Astrocyte of the hippocampus (primary cell): ENCODE results near the gene LOXL1.

Experiments
- DNase-seq: peaks from one replicate; pipeline ENCODE4 v3.0.0; 2011; ENCODE audit warnings: low read depth, low spot score

The LOXL1 gene

DNA sequence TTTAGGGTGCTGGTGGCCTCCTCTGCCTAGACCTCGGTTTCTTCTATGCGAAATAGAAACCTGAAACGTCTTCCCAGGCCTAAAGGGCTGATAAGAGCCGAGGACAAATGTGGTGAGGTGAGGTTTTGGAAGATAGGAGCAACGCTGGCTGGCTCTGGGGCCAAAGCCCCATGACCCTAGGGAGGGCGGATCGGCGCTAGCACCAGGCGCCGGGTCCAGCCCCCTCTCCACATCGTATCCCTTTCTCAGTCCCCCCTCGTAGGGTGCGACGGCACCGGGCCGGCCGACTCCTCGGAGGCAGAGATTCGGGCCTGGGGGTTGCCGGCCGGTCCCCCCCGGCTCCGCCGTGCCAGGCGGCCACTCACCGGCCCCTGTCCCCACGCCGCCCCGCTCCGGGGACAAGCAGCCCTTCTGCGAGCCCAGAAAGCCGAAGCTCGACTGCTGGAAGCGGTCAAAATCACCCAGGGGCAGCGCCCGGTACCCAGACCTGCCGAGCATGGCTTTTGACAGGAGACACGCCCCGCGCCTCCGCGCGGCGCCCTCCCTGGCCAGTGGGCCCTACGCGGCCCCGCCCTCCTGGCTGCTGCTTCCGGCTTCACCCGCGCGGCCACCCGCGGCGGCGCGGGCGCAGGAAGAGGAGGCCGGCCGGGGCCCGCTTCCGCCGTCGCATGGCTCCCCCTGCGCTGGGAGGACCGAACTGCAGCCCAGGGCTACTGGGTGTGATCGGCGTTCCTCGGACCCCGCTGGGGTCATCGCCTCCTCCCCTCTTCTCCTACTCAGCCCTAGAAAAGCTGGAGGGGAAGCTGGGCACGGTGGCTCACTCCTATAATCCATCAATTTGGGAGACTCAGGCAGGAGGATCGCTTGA, 65.7 kb downstream of the LOXL1 start, which contains the start of gene STOML1:
STOML1 (minus strand) TSS at position 570 of the 868 bp plus-strand sequence; CDS start at position 498, 72 bp downstream.
- DNase-seq, result peak; percentile 98

DNA sequence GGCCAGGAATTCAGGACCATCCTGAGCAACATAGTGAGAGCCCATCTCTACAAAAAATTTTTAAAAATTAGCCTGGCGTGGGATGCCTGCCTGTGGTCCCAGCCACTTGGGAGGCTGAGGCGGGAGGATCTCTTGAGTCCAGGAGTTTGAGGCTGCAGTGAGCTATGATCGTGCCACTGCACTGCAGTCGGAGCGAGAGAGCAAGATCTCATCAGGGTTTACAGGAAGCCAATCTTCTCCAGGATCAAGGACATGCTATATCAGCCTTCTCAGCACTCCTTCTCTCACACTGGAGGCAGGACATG, 66.3 kb downstream of the LOXL1 start:
- DNase-seq, result no peak

DNA sequence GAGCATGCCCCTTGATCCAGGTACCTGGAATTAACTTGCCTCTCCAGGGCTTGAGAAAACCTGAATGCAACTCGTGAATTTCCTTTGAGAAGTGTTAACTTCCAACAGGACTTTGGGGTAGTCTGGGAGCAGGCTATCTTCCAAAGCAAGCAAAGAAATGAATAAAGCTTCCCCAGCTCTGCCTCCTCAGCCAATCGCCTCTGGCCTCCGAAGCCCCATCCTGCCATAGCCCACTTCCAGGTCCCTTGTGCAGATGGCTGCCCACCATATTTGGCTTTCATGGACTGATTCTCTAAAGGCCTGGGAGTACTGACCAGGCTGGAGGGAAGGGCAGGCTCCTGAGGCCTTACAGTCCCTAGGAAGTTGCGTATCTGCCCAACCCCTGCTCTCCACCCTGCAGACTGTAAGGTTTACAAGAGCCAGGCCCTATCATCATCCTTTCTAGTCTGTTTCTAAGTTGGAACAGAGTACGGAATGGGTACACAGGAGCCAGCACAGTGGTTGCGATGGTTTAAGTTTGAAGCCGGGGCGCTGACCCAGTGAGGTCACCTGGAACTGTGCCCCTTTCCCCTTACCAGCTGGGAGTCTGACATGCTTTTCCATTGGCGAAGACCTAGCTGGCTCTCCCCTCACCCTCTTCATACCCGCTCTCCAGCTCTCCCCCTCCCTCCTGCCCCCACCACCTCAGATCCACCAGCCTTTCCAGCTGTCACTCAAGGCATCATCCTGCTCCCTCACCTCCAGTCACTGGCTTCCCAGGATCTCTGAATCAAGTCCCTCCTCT, 67.1 kb downstream of the LOXL1 start:
- no peak for DNase-seq

DNA sequence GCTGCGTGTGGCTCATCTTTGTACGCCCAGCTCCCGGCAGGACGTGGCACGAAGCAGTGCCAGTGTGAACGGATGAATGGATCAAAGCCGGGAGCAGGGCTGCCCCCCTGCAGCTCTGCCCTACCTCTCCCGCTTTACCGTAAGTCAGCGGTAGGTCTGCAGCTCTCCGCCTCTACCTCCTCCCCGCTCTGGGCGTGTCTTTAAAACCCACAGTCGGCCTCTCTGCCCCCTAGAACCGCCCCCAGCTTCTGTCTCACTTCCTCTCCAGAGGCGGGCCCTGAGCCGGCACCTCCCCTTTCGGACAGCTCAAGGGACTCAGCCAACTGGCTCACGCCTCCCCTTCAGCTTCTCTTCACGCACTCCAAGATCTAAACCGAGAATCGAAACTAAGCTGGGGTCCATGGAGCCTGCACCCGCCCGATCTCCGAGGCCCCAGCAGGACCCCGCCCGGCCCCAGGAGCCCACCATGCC, 68.2 kb downstream of the LOXL1 start, which contains the start of gene PML:
PML (plus strand) TSS at position 304 of the 471 bp plus-strand sequence; CDS start at position 401, 97 bp downstream.
- DNase-seq, result peak; percentile 97

DNA sequence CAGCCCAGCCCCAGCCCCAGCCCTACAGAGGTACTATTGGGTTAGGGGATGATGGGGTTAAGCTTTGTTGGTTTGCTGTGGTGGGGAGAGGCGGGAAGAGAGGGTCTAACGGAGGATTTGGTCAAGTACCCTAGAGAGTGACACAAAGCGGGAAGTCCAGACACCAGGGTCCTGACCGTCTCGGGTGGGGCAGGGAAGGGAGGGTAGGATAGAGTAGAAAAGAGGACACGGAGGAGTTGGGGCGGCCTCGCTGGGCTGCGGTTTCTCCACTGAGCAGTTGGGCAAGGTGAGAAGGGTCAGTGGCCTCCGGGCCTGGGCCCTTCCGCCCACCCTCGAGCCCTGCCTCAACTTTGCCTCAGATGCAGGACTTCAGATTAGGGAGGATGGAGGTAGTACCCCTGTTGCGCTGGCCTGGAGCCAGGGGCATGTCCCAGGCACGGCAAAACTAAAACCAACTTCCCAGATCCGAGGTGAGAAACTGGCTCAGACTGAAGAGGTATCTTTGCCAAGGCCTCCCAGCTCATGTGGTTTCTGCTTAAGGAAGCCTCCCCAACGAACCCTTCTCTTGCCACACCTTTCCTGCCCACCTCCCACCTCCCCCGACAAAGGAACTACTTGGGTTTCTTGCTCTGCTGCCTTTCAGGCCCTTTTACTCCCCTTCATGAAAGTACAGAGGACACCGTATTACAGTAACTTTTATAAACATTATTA, 68.8 kb downstream of the LOXL1 start:
- no peak for DNase-seq

DNA sequence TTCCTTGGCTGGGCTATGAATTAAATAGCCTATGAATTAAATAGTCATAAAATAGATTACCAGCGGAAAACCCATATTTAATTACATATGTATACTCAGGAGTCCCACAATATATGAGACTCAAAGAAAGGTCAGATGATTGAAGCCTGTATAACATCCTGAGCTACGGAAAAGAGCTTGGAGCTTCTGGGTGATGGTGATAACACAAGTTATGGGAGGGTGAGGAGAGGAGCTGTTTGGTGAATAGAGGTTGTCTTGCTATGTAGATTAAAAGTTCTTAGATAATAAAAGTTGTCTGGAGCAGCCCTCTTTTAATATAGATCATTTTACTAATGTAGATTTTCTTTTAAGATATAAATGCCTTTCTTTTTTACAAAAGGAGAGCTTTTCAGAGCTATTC, 70.0 kb downstream of the LOXL1 start:
- no peak for DNase-seq

DNA sequence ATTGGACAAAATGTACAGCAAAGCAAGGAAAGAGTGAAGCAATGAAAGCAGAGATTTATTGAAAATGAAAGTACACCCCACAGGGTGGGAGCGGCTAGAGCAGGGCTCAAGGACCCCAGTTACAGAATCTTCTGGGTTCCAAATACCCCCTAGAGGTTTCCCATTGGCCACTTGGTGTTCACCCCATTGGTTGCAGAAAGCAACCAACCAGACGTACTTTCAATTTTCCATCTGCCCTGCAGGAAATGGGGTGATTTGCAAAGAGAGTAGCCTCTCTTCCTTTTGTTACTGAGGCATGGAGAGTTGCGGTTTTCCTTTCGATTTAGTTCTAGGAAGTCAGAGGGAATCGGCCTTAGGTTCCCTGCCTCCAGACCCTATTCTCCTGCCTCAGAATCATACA, 70.7 kb downstream of the LOXL1 start:
- DNase-seq, result no peak

DNA sequence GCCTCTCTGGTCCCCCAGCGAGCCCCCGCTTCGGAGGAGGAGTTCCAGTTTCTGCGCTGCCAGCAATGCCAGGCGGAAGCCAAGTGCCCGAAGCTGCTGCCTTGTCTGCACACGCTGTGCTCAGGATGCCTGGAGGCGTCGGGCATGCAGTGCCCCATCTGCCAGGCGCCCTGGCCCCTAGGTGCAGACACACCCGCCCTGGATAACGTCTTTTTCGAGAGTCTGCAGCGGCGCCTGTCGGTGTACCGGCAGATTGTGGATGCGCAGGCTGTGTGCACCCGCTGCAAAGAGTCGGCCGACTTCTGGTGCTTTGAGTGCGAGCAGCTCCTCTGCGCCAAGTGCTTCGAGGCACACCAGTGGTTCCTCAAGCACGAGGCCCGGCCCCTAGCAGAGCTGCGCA, 71.7 kb downstream of the LOXL1 start:
- DNase-seq, result no peak
